Activated CD4-positive, alpha-beta T cell treated with anti-CD3 and anti-CD28 coated beads for 36 hours (primary cell): ENCODE measurements around the gene NCKAP5. TPM values are rescaled to one million over a fixed set of nuclear protein-coding genes. Genes with fewer than 3 reads are reported as not detected.

Experiments
- ATAC-seq: fragments of 200-7000 bp; cut with Tn5 transposase; one replicate; pipeline ENCODE4 v1.10.0; 2021; ENCODE audit warnings: mild to moderate bottlenecking, moderate library complexity
- CTCF ChIA-PET: fragments of 350-600 bp; sonication (Branson Sonifier 250); formaldehyde crosslinking; loops from one replicate; lab custom pipeline; 2021; ENCODE audit warnings: antibody characterized with exemption; lab: Charles Lee
- POLR2A ChIA-PET: fragments of 350-600 bp; sonication (Branson Sonifier 250); formaldehyde crosslinking; loops from one replicate; lab custom pipeline; 2021; ENCODE audit warnings: antibody characterized with exemption, inconsistent platforms; lab: Charles Lee
- DNase-seq: peaks from one replicate; pipeline ENCODE4 v3.0.0-alpha.2; 2020
- H3K27ac Mint-ChIP-seq: one replicate; pipeline ENCODE4 v1.8.0; 2021; ENCODE audit warnings: mixed read lengths
- H3K27me3 Mint-ChIP-seq: one replicate; pipeline ENCODE4 v1.8.0; 2021; ENCODE audit warnings: mixed read lengths
- H3K36me3 Mint-ChIP-seq: one replicate; pipeline ENCODE4 v1.8.0; 2021; ENCODE audit warnings: low read depth, mixed read lengths
- H3K4me1 Mint-ChIP-seq: one replicate; pipeline ENCODE4 v1.8.0; 2021; ENCODE audit warnings: mixed read lengths
- H3K4me3 Mint-ChIP-seq: one replicate; pipeline ENCODE4 v1.8.0; 2021; ENCODE audit warnings: mild to moderate bottlenecking, moderate library complexity, mixed read lengths
- H3K9me3 Mint-ChIP-seq: one replicate; pipeline ENCODE4 v1.8.0; 2021; ENCODE audit warnings: low read depth, mixed read lengths
- intact Hi-C, 2 experiments: fragments of 100-400 bp; cut with DNase I in 1 of 2; cut with micrococcal nuclease in 1 of 2; formaldehyde crosslinking; loops; one replicate each; pipeline versions ENCODE4 v1.14.2 to v1.15.1; 2022 to 2024; cut with DNase I, micrococcal nuclease
- total RNA-seq, 2 experiments: library from RNA; stranded (reverse); gene quantifications; one replicate each; pipeline ENCODE4 v1.2.3, GENCODE V29; 2021

Gene NCKAP5
- total RNA-seq, 2 experiments from 2014 or later: not detected

GRCh38 chr2:133417415-133417814, 150.8 kb downstream of the NCKAP5 start:
- DNase-seq: no peak
- H3K27ac Mint-ChIP-seq: no peak overlapping the region
- H3K4me3 Mint-ChIP-seq: no peak overlapping the region
- H3K4me1 Mint-ChIP-seq: no peaks in the 10 kb centered on the region
- ChIA-PET CTCF (no interaction called here), POLR2A (no interaction called here)
- peaks cover 2% of the 10 kb centered on the region for H3K27me3 Mint-ChIP-seq
- ATAC-seq: no peak
- no peaks in the 10 kb centered on the region for H3K9me3 Mint-ChIP-seq
- intact Hi-C loops: no loop called here
- no peaks in the 10 kb centered on the region for H3K36me3 Mint-ChIP-seq

GRCh38 chr2:133416736-133417135, 151.5 kb downstream of the NCKAP5 start:
- POLR2A ChIA-PET: no interaction called here
- DNase-seq (no peak), ATAC-seq (no peak)
- CTCF ChIA-PET: interaction anchor here (0.8 kb wide), 1 partner anchor 485 kb away, joined by 4 read pairs; no protein-coding TSS in a partner anchor
- H3K4me1 Mint-ChIP-seq: no peaks in the 10 kb centered on the region
- no peaks in the 10 kb centered on the region for H3K9me3 Mint-ChIP-seq
- peaks cover 2% of the 10 kb centered on the region for H3K27me3 Mint-ChIP-seq
- H3K36me3 Mint-ChIP-seq: no peaks in the 10 kb centered on the region
- intact Hi-C loops: no loop called here
- no peak overlapping the region for H3K27ac Mint-ChIP-seq
- no peak overlapping the region for H3K4me3 Mint-ChIP-seq

- no peak overlapping the region for H3K4me3 Mint-ChIP-seq
- ATAC-seq: no peak
- intact Hi-C loops: no loop called here
- CTCF ChIA-PET: interaction anchor here (0.8 kb wide), 1 partner anchor 484 kb away, joined by 4 read pairs; no protein-coding TSS in a partner anchor
- no peak overlapping the region for H3K27ac Mint-ChIP-seq
- H3K27me3 Mint-ChIP-seq: peaks cover 5% of the 10 kb centered on the region
- no peaks in the 10 kb centered on the region for H3K36me3 Mint-ChIP-seq
- POLR2A ChIA-PET: no interaction called here
- H3K9me3 Mint-ChIP-seq: no peaks in the 10 kb centered on the region
- no peak for DNase-seq
- H3K4me1 Mint-ChIP-seq: no peaks in the 10 kb centered on the region
Observed at GRCh38 chr2:133416146-133416545, 152.1 kb downstream of the NCKAP5 start.

DNA sequence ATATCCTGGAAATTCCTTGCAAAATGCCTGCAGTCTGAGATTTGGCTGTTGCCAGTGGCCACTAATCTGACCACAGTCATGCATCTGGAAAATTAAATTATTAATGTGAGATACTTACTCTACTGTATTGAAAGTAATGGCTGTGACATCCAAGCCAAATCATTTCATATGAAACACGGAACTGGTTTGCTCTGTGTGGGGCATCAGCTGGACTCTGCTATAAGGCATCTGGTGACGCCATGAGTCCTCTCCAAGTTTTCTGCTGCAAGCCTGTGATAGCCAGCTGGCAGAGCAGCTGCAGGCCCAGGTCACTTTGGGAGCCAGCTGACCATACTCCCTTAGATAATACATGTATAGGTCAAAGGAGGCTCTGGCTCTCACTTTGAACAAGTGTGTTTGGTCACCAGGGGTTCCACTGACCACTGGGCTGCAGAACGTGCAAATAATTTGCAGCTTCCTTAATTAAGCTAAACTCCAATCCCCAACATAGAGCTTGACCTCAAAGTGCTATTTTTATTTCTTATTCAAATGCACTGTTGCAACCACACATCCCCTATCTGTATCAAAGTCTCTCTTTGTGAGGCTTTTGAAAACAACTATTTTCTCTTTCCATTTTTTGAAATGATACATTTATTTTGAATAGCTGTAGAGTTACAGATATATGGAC, 152.9 kb downstream of the NCKAP5 start:
- ATAC-seq: no peak
- H3K4me3 Mint-ChIP-seq: no peak overlapping the region
- no peaks in the 10 kb centered on the region for H3K9me3 Mint-ChIP-seq
- H3K36me3 Mint-ChIP-seq: no peaks in the 10 kb centered on the region
- no peak overlapping the region for H3K27ac Mint-ChIP-seq
- CTCF ChIA-PET: no interaction called here
- H3K27me3 Mint-ChIP-seq: peaks cover 5% of the 10 kb centered on the region
- POLR2A ChIA-PET: no interaction called here
- DNase-seq: no peak
- intact Hi-C loops: no loop called here
- no peaks in the 10 kb centered on the region for H3K4me1 Mint-ChIP-seq

DNA sequence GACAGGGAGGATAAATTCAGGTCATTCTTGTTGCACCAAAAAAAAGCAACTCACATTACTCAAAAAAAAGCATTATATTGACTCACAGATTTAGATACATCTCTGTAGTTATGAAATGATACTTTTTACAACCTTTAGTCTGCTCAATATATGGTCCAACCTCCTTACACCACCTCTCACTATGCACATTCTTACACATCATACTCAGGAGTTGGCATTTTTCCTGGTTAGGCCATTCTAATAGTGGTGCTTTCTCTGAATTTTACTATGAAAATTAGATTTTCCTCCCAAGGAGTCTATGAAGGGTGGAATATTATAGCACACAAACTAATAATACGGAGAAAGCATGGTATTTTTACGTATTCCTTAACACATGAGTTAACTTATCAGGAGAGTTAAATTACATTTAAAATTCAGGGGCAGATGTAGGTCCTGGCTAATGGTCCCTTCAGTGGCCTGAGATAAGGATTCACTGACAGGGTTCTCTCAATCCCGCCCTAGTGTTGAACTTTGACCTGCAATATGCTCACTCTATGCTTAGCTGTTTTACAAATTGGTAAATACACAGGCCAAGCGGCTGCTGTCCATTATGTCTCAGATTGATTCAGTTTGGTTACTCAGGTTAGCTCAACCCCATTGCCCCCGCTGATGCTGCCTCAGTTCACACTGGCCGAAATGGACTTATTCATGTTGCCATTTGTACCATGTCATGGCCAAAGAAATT, 153.6 kb downstream of the NCKAP5 start:
- no peaks in the 10 kb centered on the region for H3K36me3 Mint-ChIP-seq
- POLR2A ChIA-PET: no interaction called here

DNA sequence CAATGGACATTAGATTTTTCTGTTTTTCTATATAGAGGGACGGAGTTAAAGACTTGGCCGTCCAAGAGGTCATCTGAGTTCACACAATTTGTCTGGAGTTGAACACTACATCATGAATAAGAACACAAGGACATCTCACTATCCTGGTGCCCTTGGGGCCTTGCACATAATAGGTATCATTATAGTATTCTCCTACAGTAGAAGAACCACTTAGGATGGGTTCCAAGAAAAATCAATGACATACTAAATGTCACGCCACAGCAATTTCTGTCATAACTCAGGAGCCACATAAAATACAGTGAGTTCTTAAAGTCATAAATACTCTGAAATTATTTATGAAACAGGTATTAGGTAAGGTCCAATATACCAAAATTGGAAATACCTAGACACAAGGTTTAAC, 154.4 kb downstream of the NCKAP5 start:
- Mint-ChIP-seq H3K4me3 (no peak overlapping the region), H3K27ac (no peak overlapping the region), H3K4me1 (no peaks in the 10 kb centered on the region), H3K36me3 (no peaks in the 10 kb centered on the region), H3K27me3 (peaks cover 5% of the 10 kb centered on the region), H3K9me3 (no peaks in the 10 kb centered on the region)
- CTCF ChIA-PET: no interaction called here
- POLR2A ChIA-PET: no interaction called here
- ATAC-seq: no peak
- intact Hi-C loops: no loop called here
- no peak for DNase-seq

More for the DNA sequence above, 153.6 kb downstream of the NCKAP5 start:
- Mint-ChIP-seq H3K27ac (no peak overlapping the region), H3K9me3 (no peaks in the 10 kb centered on the region), H3K27me3 (peaks cover 5% of the 10 kb centered on the region), H3K4me3 (no peak overlapping the region), H3K4me1 (no peaks in the 10 kb centered on the region)
- ATAC-seq (no peak), DNase-seq (no peak)
- intact Hi-C loops: no loop called here
- CTCF ChIA-PET: no interaction called here

- Mint-ChIP-seq H3K27ac (no peak overlapping the region), H3K4me1 (no peaks in the 10 kb centered on the region), H3K27me3 (peaks cover 5% of the 10 kb centered on the region), H3K9me3 (no peaks in the 10 kb centered on the region), H3K36me3 (no peaks in the 10 kb centered on the region), H3K4me3 (no peak overlapping the region)
- POLR2A ChIA-PET: no interaction called here
- DNase-seq (no peak), ATAC-seq (no peak)
- CTCF ChIA-PET: no interaction called here
- intact Hi-C loops: no loop called here
Observed at GRCh38 chr2:133412694-133413093, 155.6 kb downstream of the NCKAP5 start.

DNA sequence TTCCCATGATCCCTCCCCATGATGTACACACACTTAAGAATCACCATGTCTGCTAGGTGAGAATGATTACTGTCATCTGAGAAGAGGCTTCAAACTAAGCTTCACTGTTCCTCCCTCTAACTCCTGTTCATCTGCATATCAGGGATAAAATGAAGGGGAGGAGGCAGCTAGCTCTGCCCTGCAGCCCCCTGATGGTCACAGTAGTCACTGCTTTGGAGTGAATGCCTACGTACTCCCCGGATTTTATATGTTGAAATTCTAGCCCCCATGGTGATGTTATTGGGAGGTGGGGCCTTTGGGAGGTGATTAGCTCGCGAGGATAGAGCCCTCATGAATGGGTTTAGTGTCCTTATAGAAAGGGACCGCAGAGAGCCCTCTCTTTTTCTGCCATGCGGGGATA, 156.4 kb downstream of the NCKAP5 start:
- POLR2A ChIA-PET: no interaction called here
- Mint-ChIP-seq H3K27ac (no peak overlapping the region), H3K9me3 (no peaks in the 10 kb centered on the region), H3K36me3 (no peaks in the 10 kb centered on the region), H3K4me3 (no peak overlapping the region), H3K27me3 (peaks cover 3% of the 10 kb centered on the region), H3K4me1 (no peaks in the 10 kb centered on the region)
- DNase-seq (no peak), ATAC-seq (no peak)
- CTCF ChIA-PET: no interaction called here
- intact Hi-C loops: no loop called here

GRCh38 chr2:133411101-133411500, 157.2 kb downstream of the NCKAP5 start:
- intact Hi-C loops: no loop called here
- no peaks in the 10 kb centered on the region for H3K4me1 Mint-ChIP-seq
- CTCF ChIA-PET: no interaction called here
- DNase-seq: no peak
- no peaks in the 10 kb centered on the region for H3K9me3 Mint-ChIP-seq
- no peak overlapping the region for H3K27ac Mint-ChIP-seq
- H3K4me3 Mint-ChIP-seq: no peak overlapping the region
- no peaks in the 10 kb centered on the region for H3K36me3 Mint-ChIP-seq
- peaks cover 3% of the 10 kb centered on the region for H3K27me3 Mint-ChIP-seq
- POLR2A ChIA-PET: no interaction called here
- no peak for ATAC-seq

GRCh38 chr2:133409581-133410285, 158.5 kb downstream of the NCKAP5 start:
- no peaks in the 10 kb centered on the region for H3K36me3 Mint-ChIP-seq
- H3K4me1 Mint-ChIP-seq: no peaks in the 10 kb centered on the region
- no peak overlapping the region for H3K4me3 Mint-ChIP-seq
- peaks cover 3% of the 10 kb centered on the region for H3K27me3 Mint-ChIP-seq
- ChIA-PET POLR2A (no interaction called here), CTCF (no interaction called here)
- ATAC-seq (no peak), DNase-seq (no peak)
- no peak overlapping the region for H3K27ac Mint-ChIP-seq
- H3K9me3 Mint-ChIP-seq: no peaks in the 10 kb centered on the region
- intact Hi-C loops: no loop called here

DNA sequence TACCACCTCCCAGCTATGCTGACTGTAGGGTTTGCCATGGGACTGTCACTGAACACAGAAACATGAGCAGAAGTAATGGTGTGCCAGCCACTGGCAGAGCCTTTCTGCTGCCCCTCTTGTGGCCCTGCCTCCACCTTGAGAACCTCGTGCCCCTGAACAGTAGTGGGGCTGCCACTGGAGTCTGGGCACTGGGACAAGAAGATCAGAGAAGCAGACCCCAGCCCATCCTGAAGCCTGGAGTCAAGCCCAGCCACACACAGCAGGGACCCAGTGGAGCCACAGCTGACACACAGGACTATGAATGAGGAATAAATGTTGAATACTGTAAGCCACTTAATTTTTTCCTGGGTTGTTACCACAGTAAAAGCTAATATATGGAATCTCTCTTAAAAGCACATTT, 159.6 kb downstream of the NCKAP5 start:
- POLR2A ChIA-PET: no interaction called here
- peaks cover 3% of the 10 kb centered on the region for H3K27me3 Mint-ChIP-seq
- CTCF ChIA-PET: interaction anchor here (0.7 kb wide), 1 partner anchor 938 kb away, joined by 4 read pairs; no protein-coding TSS in a partner anchor

GRCh38 chr2:133407341-133407740, 160.9 kb downstream of the NCKAP5 start:
- Mint-ChIP-seq H3K4me3 (no peak overlapping the region), H3K4me1 (no peaks in the 10 kb centered on the region), H3K9me3 (peaks cover 1% of the 10 kb centered on the region), H3K36me3 (no peaks in the 10 kb centered on the region), H3K27ac (no peak overlapping the region), H3K27me3 (peaks cover 3% of the 10 kb centered on the region)
- ChIA-PET CTCF (no interaction called here), POLR2A (no interaction called here)
- DNase-seq: no peak
- ATAC-seq: no peak
- intact Hi-C loops: no loop called here

More for the DNA sequence above, 159.6 kb downstream of the NCKAP5 start:
- intact Hi-C loops: no loop called here
- peaks cover 1% of the 10 kb centered on the region for H3K9me3 Mint-ChIP-seq
- H3K36me3 Mint-ChIP-seq: no peaks in the 10 kb centered on the region
- DNase-seq: no peak
- ATAC-seq: no peak
- no peak overlapping the region for H3K4me3 Mint-ChIP-seq
- no peak overlapping the region for H3K27ac Mint-ChIP-seq
- no peaks in the 10 kb centered on the region for H3K4me1 Mint-ChIP-seq
